OCI-LY3 (cell line): ENCODE results near the gene ZNF506.
"Not testable (repeated sequence)": the region's sequence is repeated elsewhere in the genome, so short reads cannot be mapped to it uniquely, and the experiment has no call there.

Experiments used
- CTCF ChIP-seq: fragments of 200-600, 300-600 bp; sonication (generic); IDR thresholded peaks from 2 replicates; pipeline ENCODE4 v1.5.1; 2014; ENCODE audit warnings: antibody characterized with exemption, low read length, low read depth
- EZH2phosphoT487 ChIP-seq: fragments of 200-600 bp; shearing (Covaris generic); IDR thresholded peaks from 2 replicates; pipeline ENCODE4 v1.6.1; 2018; ENCODE audit warnings: antibody characterized with exemption, mixed run types, low read depth

GRCh38 chr19:19769971-19770370 lies 51.6 kb downstream of the ZNF506 start:
- not testable (repeated sequence) for TF ChIP-seq CTCF, EZH2phosphoT487
